ENCODE results near the gene NEK6. TPM values are rescaled to one million over a fixed set of nuclear protein-coding genes. Genes with fewer than 3 reads are reported as not detected.

The NEK6 gene
- total and polyA plus RNA-seq, 2 experiments from 2014 or later, result 14.3 to 27.0 TPM

- Histone ChIP-seq H3K27me3 (no peaks in the 10 kb centered on the region), H3K4me1 (ENCODE audit: low read depth) (no peaks in the 10 kb centered on the region), H3K9me3 (ENCODE audit: low read depth) (no peaks in the 10 kb centered on the region), H3K4me3 (no peak overlapping the region), H3K27ac (no peak overlapping the region), H3K36me3 (no peaks in the 10 kb centered on the region)
- peak in 1 of 2 donors; percentile 79 for DNase-seq (ENCODE audit: low read depth in 1 of 2, low spot score in 1 of 2)
- TF ChIP-seq CTCF (IDR thresholded peaks at IDR 0.05; ENCODE audit: low read depth, low read length), result no peak
These were observed 7.1 kb downstream of the NEK6 start for GRCh38 chr9:124264823-124265233.

DNA sequence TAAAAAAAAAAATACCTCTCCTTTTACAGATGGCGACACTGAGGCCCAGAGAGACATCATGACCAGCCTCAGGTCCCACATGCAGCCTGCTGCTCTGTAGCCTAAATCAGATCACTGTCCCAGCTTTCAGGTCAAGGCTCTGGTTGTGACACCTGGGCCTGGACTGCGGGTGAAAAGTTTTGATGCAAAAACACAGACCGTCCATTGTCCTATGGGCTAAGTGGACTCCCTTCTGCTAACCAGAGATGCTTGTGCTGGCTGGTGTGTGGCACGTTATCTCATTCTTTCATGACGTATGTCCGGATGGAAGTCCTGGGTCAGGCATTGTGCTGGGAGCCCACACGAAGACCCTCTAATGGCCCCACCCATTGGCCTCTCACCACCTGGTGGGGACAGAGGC, 7.8 kb downstream of the NEK6 start:
- H3K4me3 ChIP-seq, result no peak overlapping the region
- no peak for TF ChIP-seq CTCF (IDR thresholded peaks at IDR 0.05; ENCODE audit: low read depth, low read length)
- H3K27me3 ChIP-seq, result no peaks in the 10 kb centered on the region
- no peaks in the 10 kb centered on the region for H3K4me1 ChIP-seq (ENCODE audit: low read depth)
- no peaks in the 10 kb centered on the region for H3K9me3 ChIP-seq (ENCODE audit: low read depth)
- DNase-seq (ENCODE audit: low read depth in 1 of 2, low spot score in 1 of 2), result no peak
- no peak overlapping the region for H3K27ac ChIP-seq
- no peaks in the 10 kb centered on the region for H3K36me3 ChIP-seq

DNA sequence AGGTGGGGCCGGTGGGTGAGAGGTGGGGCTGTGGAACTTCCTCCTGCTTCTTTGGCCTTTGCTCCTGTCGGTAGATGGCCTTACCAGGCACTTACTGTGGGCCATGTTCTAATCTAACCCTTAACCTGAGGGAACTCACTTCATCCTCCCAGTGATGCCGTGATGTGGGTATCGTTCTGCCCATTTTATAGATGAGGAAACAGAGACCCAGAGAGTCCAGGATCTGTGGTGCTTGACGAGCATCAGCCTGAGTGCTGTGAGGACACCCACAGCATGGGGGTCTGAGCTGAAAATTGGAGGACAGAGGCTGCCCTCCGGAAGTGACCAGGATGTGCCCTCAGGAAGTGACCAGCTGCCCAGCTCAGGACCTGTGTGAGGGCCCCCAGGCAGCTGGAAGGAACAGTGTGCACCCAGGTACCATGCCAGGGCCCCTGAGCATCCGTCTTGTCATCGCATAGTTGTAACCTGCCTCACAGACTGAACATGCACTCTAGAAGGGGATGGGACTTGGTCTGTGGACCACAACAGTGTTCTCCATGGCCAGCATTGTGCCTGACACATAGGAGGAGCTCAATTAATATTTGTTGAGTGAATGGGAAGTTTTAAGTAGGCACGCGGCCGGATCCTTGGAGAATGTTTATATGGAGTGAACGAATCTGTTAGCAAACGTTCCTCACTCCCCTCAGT, 8.5 kb downstream of the NEK6 start:
- Histone ChIP-seq H3K9me3 (ENCODE audit: low read depth) (no peaks in the 10 kb centered on the region), H3K4me3 (no peak overlapping the region), H3K36me3 (no peaks in the 10 kb centered on the region), H3K4me1 (ENCODE audit: low read depth) (no peaks in the 10 kb centered on the region), H3K27ac (no peak overlapping the region), H3K27me3 (no peaks in the 10 kb centered on the region)
- TF ChIP-seq CTCF (IDR thresholded peaks at IDR 0.05; ENCODE audit: low read depth, low read length), result no peak
- no peak for DNase-seq (ENCODE audit: low read depth in 1 of 2, low spot score in 1 of 2)

DNA sequence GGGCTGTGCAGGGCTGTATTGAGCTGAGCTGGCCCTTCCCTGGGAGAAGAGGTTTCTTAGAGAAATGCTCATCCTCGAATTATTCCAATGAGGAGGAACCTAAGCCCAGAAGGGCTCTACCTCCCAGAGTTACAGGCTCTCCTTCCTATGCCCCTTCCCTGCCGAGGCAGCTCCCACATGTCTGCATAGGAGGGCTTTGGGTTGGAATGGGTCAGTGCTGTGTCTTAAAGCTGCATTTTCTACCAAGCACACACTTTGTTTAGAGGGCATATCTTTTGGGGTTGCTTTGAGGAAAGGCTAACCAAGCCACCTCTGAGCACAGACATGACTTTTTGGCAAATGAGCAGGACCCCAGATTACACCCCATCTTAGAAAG, 9.1 kb downstream of the NEK6 start:
- Histone ChIP-seq H3K36me3 (no peaks in the 10 kb centered on the region), H3K27me3 (no peaks in the 10 kb centered on the region), H3K4me3 (no peak overlapping the region), H3K27ac (no peak overlapping the region), H3K9me3 (ENCODE audit: low read depth) (no peaks in the 10 kb centered on the region), H3K4me1 (ENCODE audit: low read depth) (no peaks in the 10 kb centered on the region)
- no peak for TF ChIP-seq CTCF (IDR thresholded peaks at IDR 0.05; ENCODE audit: low read depth, low read length)
- DNase-seq (ENCODE audit: low read depth in 1 of 2, low spot score in 1 of 2), result no peak

DNA sequence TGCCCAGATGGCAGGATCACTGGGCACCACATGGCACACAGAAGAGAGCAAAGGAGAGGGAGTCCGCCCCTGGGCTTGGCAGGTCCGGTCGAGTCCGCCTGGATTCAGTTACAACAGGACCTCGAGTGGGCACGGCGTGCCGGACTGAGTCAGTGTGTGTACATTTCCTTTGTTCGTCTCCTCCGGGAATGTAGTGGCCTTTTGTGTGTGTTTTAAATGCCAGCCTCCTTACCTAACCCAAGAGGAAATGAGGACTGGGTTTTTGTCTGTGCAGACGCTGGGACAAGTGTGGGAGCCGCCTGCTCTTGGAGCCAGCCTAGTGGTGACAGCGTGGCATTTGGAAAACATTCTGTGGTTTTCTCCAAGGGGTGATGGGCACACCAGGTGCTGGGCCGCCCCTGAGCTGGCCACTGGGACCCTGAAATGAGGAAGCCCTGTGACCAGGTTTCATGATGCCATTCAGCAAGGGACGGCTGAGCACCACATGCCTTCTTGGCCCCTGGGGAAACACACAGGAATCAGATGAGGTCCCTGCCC, 9.6 kb downstream of the NEK6 start:
- no peak overlapping the region for H3K4me3 ChIP-seq
- no peaks in the 10 kb centered on the region for H3K27me3 ChIP-seq
- H3K36me3 ChIP-seq, result no peaks in the 10 kb centered on the region
- H3K27ac ChIP-seq, result no peak overlapping the region
- H3K4me1 ChIP-seq (ENCODE audit: low read depth), result no peaks in the 10 kb centered on the region
- DNase-seq (ENCODE audit: low read depth in 1 of 2, low spot score in 1 of 2), result peak in 1 of 2 donors; percentile 69
- no peak for TF ChIP-seq CTCF (IDR thresholded peaks at IDR 0.05; ENCODE audit: low read depth, low read length)
- no peaks in the 10 kb centered on the region for H3K9me3 ChIP-seq (ENCODE audit: low read depth)
